Lower leg skin (tissue), 4 donors: Measurements from ENCODE around the gene ZG16. TPM values are rescaled to one million over a fixed set of nuclear protein-coding genes. Genes with fewer than 3 reads are reported as not detected.
"Not testable (repeated sequence)": the region's sequence is repeated elsewhere in the genome, so short reads cannot be mapped to it uniquely, and the experiment has no call there.

Experiments used
- DNase-seq, 2 donors: peaks; one replicate each; pipeline ENCODE4 v3.0.0-alpha.2; 2019; ENCODE audit warnings: low spot score in 2 of 2
- H3K4me3 ChIP-seq: fragments of 200-600 bp; sonication (generic); 2 replicates; pipeline ENCODE4 v1.5.1; 2017; ENCODE audit warnings: mild to moderate bottlenecking, low read depth; ENCODE audit not compliant: poor library complexity, severe bottlenecking
- CTCF ChIP-seq, 3 donors: fragments of 450-650 bp; IDR thresholded peaks; one replicate each; pipeline ENCODE4 v1.5.1; 2016; ENCODE audit warnings: antibody characterized with exemption in 3 of 3, mild to moderate bottlenecking in 3 of 3, moderate library complexity in 2 of 3
- POLR2A ChIP-seq, 2 donors: fragments of 450-650 bp; IDR thresholded peaks; one replicate each; pipeline ENCODE4 v1.6.1; 2016 to 2017; ENCODE audit warnings: antibody characterized with exemption in 2 of 2, mild to moderate bottlenecking in 1 of 2, moderate library complexity in 1 of 2
- WGBS, 2 donors: methylation state at CpG; one replicate each; pipeline ENCODE4 v1.1.5; 2018; 5-methylcytosine and 5-hydroxymethylcytosine counted together
- intact Hi-C: fragments of 100-400 bp; cut with DNase I; formaldehyde crosslinking; loops from one replicate; pipeline ENCODE4 v1.15.0; 2023; ENCODE audit warnings: low total_unique reads
- total RNA-seq, 4 donors: library from RNA; depleted of rRNA; stranded (reverse); fragments of >200 nt; gene quantifications; one replicate each; pipeline ENCODE4 v1.1.0, GENCODE V29; 2016

ZG16 gene
- total RNA-seq, 4 donors from 2014 or later = not detected

DNA sequence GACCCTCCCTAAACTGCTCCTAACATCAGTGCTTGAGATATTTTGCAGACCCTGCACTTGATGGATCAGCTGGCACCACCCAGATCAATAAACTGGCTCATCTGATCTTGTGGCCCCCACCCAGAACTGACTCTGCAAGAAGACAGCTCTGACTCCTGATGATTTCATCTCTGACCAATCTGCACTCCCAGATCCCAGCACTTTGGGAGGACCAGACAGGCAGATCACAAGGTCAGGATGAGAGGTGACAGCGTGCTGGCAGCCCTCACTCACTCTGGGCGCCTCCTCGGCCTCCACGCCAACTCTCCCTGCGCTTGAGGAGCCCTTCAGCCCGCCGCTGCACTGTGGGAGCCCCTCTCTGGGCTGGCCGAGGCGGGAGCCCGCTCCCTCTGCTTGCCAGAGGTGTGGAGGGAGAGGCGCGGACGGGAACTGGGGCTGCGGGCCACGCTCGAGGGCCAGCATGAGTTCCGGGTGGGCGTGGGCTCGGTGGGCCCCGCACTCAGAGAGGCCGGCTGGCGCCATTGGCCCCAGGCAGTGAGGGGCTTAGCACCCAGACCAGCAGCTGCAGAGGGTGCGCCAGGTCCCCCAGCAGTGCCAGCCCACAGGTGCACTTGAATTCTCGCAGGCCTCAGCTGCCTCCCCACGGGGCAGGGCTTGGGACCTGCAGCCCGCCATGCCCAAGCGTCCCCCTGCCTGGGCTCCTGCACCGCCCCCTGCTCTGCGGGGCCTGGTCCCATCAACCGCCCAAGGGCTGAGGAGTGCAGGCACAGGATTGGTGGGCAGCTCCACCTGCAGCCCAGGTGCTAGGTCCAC lies 29.9 kb upstream of the ZG16 start:
- no peak overlapping the region for H3K4me3 ChIP-seq
- WGBS, 2 donors = 93 to 94% methylated on average over 29 to 30 of the region's 30 CpGs
- no peak for DNase-seq
- no peak for TF ChIP-seq POLR2A (IDR thresholded peaks at IDR 0.05)
- intact Hi-C loops = no loop called here

- 51 to 63% methylated on average over 4 of the region's 4 CpGs for WGBS, 2 donors
- DNase-seq, H3K4me3 ChIP-seq, intact Hi-C loops: not testable (repeated sequence)
These were observed 29.3 kb upstream of the ZG16 start for GRCh38 chr16:29748760-29749149.

DNA sequence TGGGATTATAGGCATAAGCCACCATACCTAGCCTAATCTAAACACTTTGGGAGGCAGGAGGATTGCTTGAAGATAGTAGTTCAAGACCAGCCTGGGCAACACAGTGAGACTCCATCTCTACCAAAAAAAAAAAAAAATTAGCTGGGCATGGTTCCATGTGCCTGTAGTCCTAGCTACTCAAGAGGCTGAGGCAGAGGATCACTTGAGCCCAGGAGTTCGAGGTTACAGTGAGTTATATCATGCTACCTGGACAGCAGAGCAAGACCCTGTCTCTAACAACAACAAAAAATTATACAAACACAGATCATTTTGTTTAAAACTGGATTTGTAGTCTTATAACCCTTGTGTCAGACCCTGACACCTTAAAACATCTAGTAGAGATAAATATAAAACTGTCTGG lies 24.5 kb upstream of the ZG16 start:
- intact Hi-C loops = no loop called here
- DNase-seq = no peak
- 68 to 82% methylated on average over 1 of the region's 1 CpG for WGBS, 2 donors
- TF ChIP-seq CTCF (IDR thresholded peaks at IDR 0.05) = no peak
- TF ChIP-seq POLR2A (IDR thresholded peaks at IDR 0.05) = no peak
- H3K4me3 ChIP-seq = no peak overlapping the region

- 64 to 68% methylated on average over 1 of the region's 1 CpG for WGBS, 2 donors
- DNase-seq = no peak
- TF ChIP-seq POLR2A (IDR thresholded peaks at IDR 0.05) (no peak), CTCF (IDR thresholded peaks at IDR 0.05) (no peak)
- intact Hi-C loops = no loop called here
- no peak overlapping the region for H3K4me3 ChIP-seq
These were observed 21.4 kb upstream of the ZG16 start for GRCh38 chr16:29756654-29757053.

DNA sequence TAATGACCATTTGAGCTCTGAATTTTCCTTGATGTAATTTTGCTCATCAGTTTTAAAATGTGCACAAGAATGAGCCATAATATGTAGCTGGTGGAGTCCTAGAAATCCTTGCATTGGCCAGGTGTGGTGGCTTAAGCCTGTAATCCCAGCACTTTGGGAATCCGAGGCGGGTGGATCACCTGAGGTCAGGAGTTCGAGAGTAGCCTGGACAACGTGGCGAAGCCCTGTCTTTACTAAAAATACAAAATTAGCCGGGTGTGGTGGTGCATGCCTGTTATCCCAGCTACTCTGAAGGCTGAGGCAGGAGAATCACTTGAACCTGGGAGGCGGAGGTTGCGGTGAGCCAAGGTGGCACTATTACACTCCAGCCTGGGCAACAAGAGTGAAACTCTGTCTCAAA lies 21.0 kb upstream of the ZG16 start:
- WGBS, 2 donors = 80 to 83% methylated on average over 8 of the region's 8 CpGs
- intact Hi-C loops, DNase-seq, H3K4me3 ChIP-seq: not testable (repeated sequence)

DNA sequence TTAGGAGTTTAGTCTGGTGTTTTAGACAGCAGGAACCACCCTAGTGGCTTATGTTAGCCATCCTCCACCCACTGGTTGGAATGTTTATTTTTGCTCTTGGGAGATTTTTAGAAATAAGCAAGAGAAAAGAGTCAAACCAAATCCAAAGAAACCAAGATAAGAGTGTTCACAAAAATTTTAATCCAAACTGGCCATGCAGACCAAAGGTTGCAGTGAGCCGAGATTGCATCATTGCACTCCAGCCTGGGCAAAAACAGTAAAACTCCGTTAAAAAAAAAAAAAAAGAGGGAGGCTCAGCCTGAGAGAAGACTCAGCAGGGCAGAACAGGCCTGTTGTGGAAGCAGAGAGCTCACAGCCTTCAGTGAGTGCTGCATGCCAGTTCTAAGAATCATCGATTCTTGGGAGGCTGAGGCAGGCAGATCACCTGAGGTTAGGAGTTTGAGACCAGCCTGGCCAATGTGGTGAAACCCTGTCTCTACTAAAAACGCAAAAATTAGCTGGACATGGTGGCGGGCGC lies 20.0 kb upstream of the ZG16 start:
- no peak for DNase-seq
- 76 to 79% methylated on average over 6 of the region's 6 CpGs for WGBS, 2 donors
- intact Hi-C loops = no loop called here
- TF ChIP-seq CTCF (IDR thresholded peaks at IDR 0.05) = no peak
- no peak for TF ChIP-seq POLR2A (IDR thresholded peaks at IDR 0.05)
- no peak overlapping the region for H3K4me3 ChIP-seq

- no peak for TF ChIP-seq POLR2A (IDR thresholded peaks at IDR 0.05)
- no peak for TF ChIP-seq CTCF (IDR thresholded peaks at IDR 0.05)
- no peak for DNase-seq
- 76 to 77% methylated on average over 9 of the region's 9 CpGs for WGBS, 2 donors
- no peak overlapping the region for H3K4me3 ChIP-seq
- intact Hi-C loops = no loop called here
These were observed 17.3 kb upstream of the ZG16 start for GRCh38 chr16:29760567-29761279.

DNA sequence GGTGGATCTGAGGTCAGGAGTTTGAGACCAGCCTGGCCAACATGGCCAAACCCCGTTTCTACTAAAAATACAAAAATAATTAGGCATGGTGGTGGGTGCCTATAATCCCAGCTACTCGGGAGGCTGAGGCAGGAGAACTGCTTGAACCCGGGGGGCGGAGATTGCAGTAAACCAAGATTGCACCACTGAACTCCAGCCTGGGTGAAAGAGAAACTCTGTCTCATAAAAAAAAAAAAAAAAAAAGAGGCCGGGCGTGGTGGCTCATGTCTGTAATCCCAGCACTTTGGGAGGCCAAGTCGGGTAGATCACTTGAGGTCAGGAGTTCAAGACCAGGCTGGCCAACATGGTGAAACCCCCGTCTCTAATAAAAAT lies 16.8 kb upstream of the ZG16 start:
- H3K4me3 ChIP-seq, DNase-seq, intact Hi-C loops: not testable (repeated sequence)
- 69 to 78% methylated on average over 8 of the region's 8 CpGs for WGBS, 2 donors
